H9 (cell line): ENCODE results near the gene CEP164. TPM values are rescaled to one million over a fixed set of nuclear protein-coding genes. Genes with fewer than 3 reads are reported as not detected.

Source experiments
- DNase-seq: peaks from one replicate; pipeline ENCODE4 v3.0.0-alpha.2; 2017
- H2AFZ ChIP-seq: one replicate; pipeline ENCODE4 v1.6.1; 2013; ENCODE audit warnings: mild to moderate bottlenecking, low read length, control low read depth, moderate library complexity
- H2AK5ac ChIP-seq: 2 replicates; pipeline ENCODE4 v1.6.1; 2013; ENCODE audit warnings: low read length, control low read depth, mixed read lengths; ENCODE audit not compliant: insufficient read length
- H2BK120ac ChIP-seq: one replicate; pipeline ENCODE4 v1.6.1; 2013; ENCODE audit warnings: low read depth, mild to moderate bottlenecking, low read length, control low read depth, inconsistent platforms; ENCODE audit not compliant: poor library complexity, severe bottlenecking
- H2BK12ac ChIP-seq: 2 replicates; pipeline ENCODE4 v1.6.1; 2013; ENCODE audit warnings: low read length, control low read depth, mixed read lengths, low read depth; ENCODE audit not compliant: insufficient read length
- H2BK15ac ChIP-seq: 2 replicates; pipeline ENCODE4 v1.6.1; 2013; ENCODE audit warnings: low read depth, low read length, control low read depth
- H2BK20ac ChIP-seq: one replicate; pipeline ENCODE4 v1.6.1; 2013; ENCODE audit warnings: low read depth, mild to moderate bottlenecking, low read length, control low read depth, inconsistent platforms; ENCODE audit not compliant: poor library complexity, severe bottlenecking
- H2BK5ac ChIP-seq: 2 replicates; pipeline ENCODE4 v1.6.1; 2013; ENCODE audit warnings: low read length, control low read depth, mixed read lengths; ENCODE audit not compliant: insufficient read length
- H3K14ac ChIP-seq: 2 replicates; pipeline ENCODE4 v1.6.1; 2013; ENCODE audit warnings: low read length, control low read depth; ENCODE audit not compliant: insufficient read depth
- H3K18ac ChIP-seq: 2 replicates; pipeline ENCODE4 v1.6.1; 2013; ENCODE audit warnings: low read depth, mild to moderate bottlenecking, mixed read lengths, low read length, control low read depth; ENCODE audit not compliant: insufficient read length
- H3K23ac ChIP-seq: 2 replicates; pipeline ENCODE4 v1.6.1; 2013; ENCODE audit warnings: low read length, control low read depth, mixed read lengths, low read depth; ENCODE audit not compliant: insufficient read length
- H3K23me2 ChIP-seq: 2 replicates; pipeline ENCODE4 v1.6.1; 2013; ENCODE audit warnings: low read depth, mild to moderate bottlenecking, mixed read lengths, low read length, control low read depth; ENCODE audit not compliant: insufficient read length, poor library complexity, severe bottlenecking
- H3K27ac ChIP-seq: 2 replicates; pipeline ENCODE4 v1.5.1; 2013; ENCODE audit warnings: low read length, control low read depth, mixed read lengths, low read depth; ENCODE audit not compliant: insufficient read length
- H3K27me3 ChIP-seq: 2 replicates; pipeline ENCODE4 v1.6.1; 2013; ENCODE audit warnings: low read length, control low read depth, inconsistent platforms; ENCODE audit not compliant: insufficient read depth
- H3K4ac ChIP-seq: 2 replicates; pipeline ENCODE4 v1.6.1; 2013; ENCODE audit warnings: low read depth, mild to moderate bottlenecking, control low read depth, inconsistent platforms, low read length, moderate library complexity
- H3K4me1 ChIP-seq: 2 replicates; pipeline ENCODE4 v1.6.1; 2013; ENCODE audit warnings: low read length, control low read depth, inconsistent platforms; ENCODE audit not compliant: insufficient read depth
- H3K4me2 ChIP-seq: 2 replicates; pipeline ENCODE4 v1.6.1; 2013; ENCODE audit warnings: low read length, control low read depth, mixed read lengths; ENCODE audit not compliant: insufficient read length, insufficient read depth
- H3K56ac ChIP-seq: 2 replicates; pipeline ENCODE4 v1.6.1; 2013; ENCODE audit warnings: low read depth, mild to moderate bottlenecking, mixed read lengths, low read length, control low read depth; ENCODE audit not compliant: insufficient read length
- H3K79me1 ChIP-seq: 2 replicates; pipeline ENCODE4 v1.6.1; 2013; ENCODE audit warnings: low read depth, mild to moderate bottlenecking, moderate library complexity, low read length, control low read depth, inconsistent platforms; ENCODE audit not compliant: insufficient read depth, poor library complexity, severe bottlenecking
- H3K79me2 ChIP-seq: 2 replicates; pipeline ENCODE4 v1.6.1; 2013; ENCODE audit warnings: low read length, control low read depth, inconsistent platforms; ENCODE audit not compliant: insufficient read depth
- H3K9ac ChIP-seq: 2 replicates; pipeline ENCODE4 v1.6.1; 2013; ENCODE audit warnings: low read length, control low read depth, mixed read lengths; ENCODE audit not compliant: insufficient read length; ENCODE audit errors: extremely low read depth
- H3K9me3 ChIP-seq: one replicate; pipeline ENCODE4 v1.6.1; 2013; ENCODE audit warnings: low read depth, low read length, inconsistent platforms; ENCODE audit not compliant: control insufficient read depth
- H3T11ph ChIP-seq: one replicate; pipeline ENCODE4 v1.6.1; 2013; ENCODE audit warnings: mild to moderate bottlenecking, low read length, control low read depth, inconsistent platforms
- H4K20me1 ChIP-seq: one replicate; pipeline ENCODE4 v1.6.1; 2013; ENCODE audit not compliant: control insufficient read depth, insufficient read length, insufficient read depth
- H4K5ac ChIP-seq: 2 replicates; pipeline ENCODE4 v1.6.1; 2013; ENCODE audit warnings: low read depth, mild to moderate bottlenecking, mixed read lengths, low read length, control low read depth; ENCODE audit not compliant: insufficient read length
- H4K8ac ChIP-seq: replicated peaks from 2 replicates; pipeline ENCODE4 v1.6.1; 2013; ENCODE audit warnings: low read length, control low read depth, mixed read lengths, low read depth; ENCODE audit not compliant: insufficient read length
- H4K91ac ChIP-seq: 2 replicates; pipeline ENCODE4 v1.6.1; 2013; ENCODE audit warnings: low read depth, mild to moderate bottlenecking, moderate library complexity, mixed read lengths, low read length, control low read depth; ENCODE audit not compliant: insufficient read length
- H3K27ac Mint-ChIP-seq, 3 experiments: 2 replicates in 2 of 3; 3 replicates in 1 of 3; pipeline ENCODE4 v1.8.0; 2020 to 2021; ENCODE audit warnings: mixed read lengths in 3 of 3, mild to moderate bottlenecking in 1 of 3, moderate library complexity in 1 of 3
- H3K27me3 Mint-ChIP-seq: 2 replicates; pipeline ENCODE4 v1.8.0; 2021; ENCODE audit warnings: low read depth, mild to moderate bottlenecking, moderate library complexity, mixed read lengths
- H3K36me3 Mint-ChIP-seq, 3 experiments: 2 replicates in 2 of 3; 3 replicates in 1 of 3; pipeline ENCODE4 v1.8.0; 2020 to 2021; ENCODE audit warnings: low read depth in 3 of 3, mixed read lengths in 3 of 3; ENCODE audit not compliant: insufficient read depth in 1 of 3
- H3K4me1 Mint-ChIP-seq, 2 experiments: 2 replicates each; pipeline ENCODE4 v1.8.0; 2020; ENCODE audit warnings: mixed read lengths in 2 of 2
- H3K4me3 Mint-ChIP-seq, 2 experiments: 2 replicates in 1 of 2; 3 replicates in 1 of 2; pipeline ENCODE4 v1.8.0; 2020 to 2021; ENCODE audit warnings: mild to moderate bottlenecking in 2 of 2, mixed read lengths in 2 of 2, moderate library complexity in 1 of 2
- H3K9me3 Mint-ChIP-seq, 2 experiments: 2 replicates in 1 of 2; 3 replicates in 1 of 2; pipeline ENCODE4 v1.8.0; 2020; ENCODE audit warnings: mild to moderate bottlenecking in 2 of 2, mixed read lengths in 2 of 2, moderate library complexity in 1 of 2
- CTCF ChIP-seq: fragments of 200-600 bp; sonication (generic); conservative IDR thresholded peaks from 3 replicates; pipeline ENCODE4 v1.8.0; 2021; ENCODE audit warnings: antibody characterized with exemption, mild to moderate bottlenecking
- WGBS: extraction: QIAGEN DNeasy Blood & Tissue Kit; methylation state at CpG from one replicate; pipeline ENCODE4 v1.1.7; 2013; ENCODE audit warnings: missing lambda C conversion rate, low lambda C conversion rate, mixed read lengths; ENCODE audit not compliant: insufficient read length; ENCODE audit errors: extremely low coverage; 5-methylcytosine and 5-hydroxymethylcytosine counted together
- total RNA-seq: library from RNA; stranded (reverse); gene quantifications from 2 replicates; pipeline ENCODE4 v1.2.1, GENCODE V29; 2021

CEP164 gene
- total RNA-seq, 1 experiment from 2014 or later, result 24.9 TPM

- Histone ChIP-seq H3K9me3 (no peaks in the 10 kb centered on the region), H4K91ac (no peak overlapping the region), H3K79me2 (no peaks in the 10 kb centered on the region), H2BK20ac (no peak overlapping the region), H4K8ac (no peak overlapping the region), H3K18ac (no peak overlapping the region), H3K23ac (no peak overlapping the region), H3K4me2 (no peak overlapping the region), H3K4ac (no peak overlapping the region), H2BK15ac (no peak overlapping the region), H3K23me2 (no peaks in the 10 kb centered on the region), H2BK12ac (no peak overlapping the region), H3K14ac (no peak overlapping the region; the same call in 1 of the 2 replicates), H3K4me1 (no peaks in the 10 kb centered on the region; the same call in 1 of the 2 replicates), H3K27ac (no peak overlapping the region), H3K9ac (no peak overlapping the region), H3K27me3 (no peaks in the 10 kb centered on the region), H2BK5ac (no peak overlapping the region), H4K20me1 (no peaks in the 10 kb centered on the region), H3T11ph (no peak overlapping the region), H3K79me1 (no peaks in the 10 kb centered on the region), H2AK5ac (no peak overlapping the region), H4K5ac (no peak overlapping the region), H3K56ac (no peak overlapping the region), H2AFZ (no peak overlapping the region), H2BK120ac (no peak overlapping the region)
- DNase-seq, result no peak
- peaks cover 17 to 24% (median 22%) of the 10 kb centered on the region in 3 experiments; a peak in 6 of 7 replicates for H3K36me3 Mint-ChIP-seq
- no peaks in the 10 kb centered on the region for H3K9me3 Mint-ChIP-seq
- peak overlapping the region in 1 of 3 experiments; percentile 94; a peak in 2 of 7 replicates for H3K27ac Mint-ChIP-seq
- no CpG with 5 or more reads among the region's 10 CpGs for WGBS
- H3K27me3 Mint-ChIP-seq, result peaks cover 4% of the 10 kb centered on the region
- no peak overlapping the region for H3K4me3 Mint-ChIP-seq
- TF ChIP-seq CTCF, result no peak
- peaks cover 17 to 20% of the 10 kb centered on the region in 2 experiments for H3K4me1 Mint-ChIP-seq
Measured at GRCh38 chr11:117412176-117412575, 84.5 kb downstream of the CEP164 start.
